ENCODE data around the gene LRP6.

Gene LRP6

GRCh38 chr12:12069821-12070548, 196.9 kb downstream of the LRP6 start:
- DNase-seq: no peak

GRCh38 chr12:12068751-12069150, 198.1 kb downstream of the LRP6 start:
- no peak for DNase-seq
